HAP-1 (cell line): ENCODE measurements around the gene ACTR1B.
A peak's percentile ranks its signal among the peaks of the same experiment; 100 is the strongest.
"Not testable (repeated sequence)": the region's sequence is repeated elsewhere in the genome, so short reads cannot be mapped to it uniquely, and the experiment has no call there.

Experiments used
- DNase-seq, 2 experiments: peaks; one replicate each; pipeline ENCODE4 v3.0.0-alpha.2; 2016 to 2020; ENCODE audit warnings: low spot score in 2 of 2
- H3K27me3 ChIP-seq: fragments of 250-450 bp; sonication (Bioruptor Pico); 2 replicates; pipeline ENCODE4 v1.5.1; 2020; ENCODE audit warnings: low read depth, mild to moderate bottlenecking, moderate library complexity
- H3K36me3 ChIP-seq: fragments of 250-450 bp; sonication (Bioruptor Pico); replicated peaks from 2 replicates; pipeline ENCODE4 v1.5.1; 2020; ENCODE audit warnings: mild to moderate bottlenecking
- H3K4me1 ChIP-seq: fragments of 250-450 bp; sonication (Bioruptor Pico); 2 replicates; pipeline ENCODE4 v1.5.1; 2020; ENCODE audit warnings: mild to moderate bottlenecking
- H3K4me3 ChIP-seq: fragments of 250-450 bp; sonication (Bioruptor Pico); 2 replicates; pipeline ENCODE4 v1.5.1; 2020; ENCODE audit warnings: mild to moderate bottlenecking, moderate library complexity
- H3K9me3 ChIP-seq: fragments of 250-450 bp; sonication (Bioruptor Pico); 2 replicates; pipeline ENCODE4 v1.5.1; 2020; ENCODE audit warnings: mild to moderate bottlenecking, moderate library complexity
- in situ Hi-C: fragments of 300-500 bp; cut with MboI; formaldehyde crosslinking; loops from 3 replicates; pipeline ENCODE4 v1.14.3; 2020; ENCODE audit warnings: low sequenced_read_pairs, inconsistent platforms, mixed read lengths

Gene ACTR1B

DNA sequence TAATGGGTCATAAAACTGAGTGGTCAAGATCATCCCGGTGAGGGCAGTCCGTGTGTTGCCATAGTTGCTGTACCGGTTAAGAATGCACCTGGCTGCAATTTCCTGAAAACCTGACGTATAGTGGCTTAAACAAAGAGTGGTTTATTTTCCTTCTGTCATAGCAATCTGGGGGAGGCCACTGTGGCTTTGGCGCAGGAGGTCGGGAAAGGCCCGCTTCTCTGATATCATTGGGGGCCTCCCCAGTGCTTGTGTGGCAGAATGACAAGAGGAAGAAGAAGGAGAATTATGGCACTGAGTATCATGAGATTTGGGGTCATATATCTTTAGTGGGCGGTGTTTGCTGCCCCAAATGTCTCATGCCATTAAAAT, 10.1 kb upstream of the ACTR1B start:
- no peak overlapping the region for H3K4me3 ChIP-seq
- H3K27me3 ChIP-seq: no peaks in the 10 kb centered on the region
- in situ Hi-C loops: no loop called here
- no peak for DNase-seq
- no peaks in the 10 kb centered on the region for H3K36me3 ChIP-seq
- H3K4me1 ChIP-seq: no peaks in the 10 kb centered on the region
- H3K9me3 ChIP-seq: no peaks in the 10 kb centered on the region

DNA sequence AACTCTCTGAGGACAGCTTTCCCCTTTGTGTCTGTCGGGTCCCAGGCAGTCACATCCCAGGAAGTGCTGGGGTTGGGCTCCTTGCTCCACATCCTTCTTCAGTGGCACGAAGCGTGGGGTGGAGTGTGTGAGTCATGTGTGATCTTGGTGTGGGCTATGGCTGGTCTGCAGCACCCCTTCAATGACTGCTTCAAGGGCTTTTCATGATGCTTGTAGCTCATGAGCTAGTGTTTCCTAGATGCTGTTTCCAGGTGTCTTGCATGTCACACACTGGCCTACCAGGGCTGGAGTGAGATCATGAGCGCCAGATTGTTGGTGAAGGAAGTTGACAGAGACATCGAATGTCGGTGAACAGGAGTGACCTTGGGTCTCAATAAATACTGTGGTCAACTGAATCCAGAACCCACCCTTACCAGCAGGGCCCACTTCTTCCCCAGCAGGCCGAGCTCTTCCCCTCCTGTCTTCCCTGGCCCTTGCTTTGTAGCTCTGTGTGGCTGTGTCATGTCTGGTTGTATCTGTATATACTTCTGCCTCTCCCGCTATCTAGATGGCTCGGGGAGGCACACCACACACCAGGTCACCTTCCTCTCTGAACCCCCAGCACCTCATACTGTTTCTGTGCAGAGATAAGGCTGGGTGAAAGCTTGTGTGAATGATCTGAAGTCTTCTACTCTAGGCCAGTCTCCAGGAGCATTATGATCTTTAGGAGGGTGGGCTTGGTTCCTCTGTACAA, 9.5 kb upstream of the ACTR1B start:
- Histone ChIP-seq H3K9me3 (no peaks in the 10 kb centered on the region), H3K4me1 (no peaks in the 10 kb centered on the region), H3K36me3 (no peaks in the 10 kb centered on the region; the same call in 1 of the 2 replicates), H3K27me3 (no peaks in the 10 kb centered on the region), H3K4me3 (no peak overlapping the region)
- in situ Hi-C loops: no loop called here
- DNase-seq: no peak

DNA sequence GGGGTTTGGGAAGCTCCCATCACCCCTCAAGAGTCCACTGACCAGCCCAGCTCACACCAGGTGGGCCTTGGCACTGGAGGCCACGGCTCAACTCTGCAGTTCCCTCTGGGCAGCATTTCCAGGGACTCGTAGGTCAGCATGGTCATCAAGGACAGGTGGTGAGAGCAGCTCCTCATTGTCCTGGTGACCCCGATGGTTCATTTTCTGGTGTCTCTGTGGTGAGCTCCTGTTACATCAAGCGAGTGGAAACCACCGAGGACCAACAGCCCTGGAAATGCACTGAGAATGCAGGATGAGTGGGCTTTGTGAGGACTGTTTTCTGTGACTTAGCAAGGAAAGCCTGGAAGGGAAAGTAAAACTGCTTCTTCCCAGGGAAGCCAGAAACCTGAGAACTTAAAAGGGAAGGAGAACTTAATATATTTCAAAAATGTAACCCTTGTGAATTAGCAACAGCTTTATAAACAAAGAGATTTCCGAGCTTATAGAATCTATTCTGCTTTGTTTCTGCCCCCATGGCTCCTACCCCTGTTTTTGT, 8.8 kb upstream of the ACTR1B start:
- H3K36me3 ChIP-seq, H3K27me3 ChIP-seq, H3K4me1 ChIP-seq, H3K9me3 ChIP-seq, in situ Hi-C loops, DNase-seq, H3K4me3 ChIP-seq: not testable (repeated sequence)

DNA sequence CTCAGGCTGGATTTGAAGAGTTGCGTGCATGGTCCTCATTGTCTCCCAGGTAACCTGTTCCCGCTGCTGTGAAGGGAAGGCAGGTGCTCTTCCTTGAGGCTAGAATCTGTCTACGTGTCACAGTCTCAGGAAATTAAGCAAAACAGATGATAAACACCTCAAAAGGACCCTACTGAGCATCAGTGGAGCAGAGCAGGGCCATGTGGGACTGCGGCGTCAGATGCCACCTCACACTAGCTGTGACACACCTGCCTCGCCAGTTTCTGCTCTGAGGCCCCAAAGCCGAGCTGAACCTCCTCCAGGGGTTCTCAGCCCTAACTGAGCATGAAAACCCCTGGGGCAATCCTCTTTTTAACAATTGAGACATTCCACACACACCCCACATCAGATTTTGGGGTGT, 7.7 kb upstream of the ACTR1B start:
- Histone ChIP-seq H3K27me3 (no peaks in the 10 kb centered on the region), H3K9me3 (no peaks in the 10 kb centered on the region), H3K4me1 (no peaks in the 10 kb centered on the region), H3K4me3 (no peak overlapping the region), H3K36me3 (no peaks in the 10 kb centered on the region; the same call in 1 of the 2 replicates)
- in situ Hi-C loops: no loop called here
- no peak for DNase-seq

DNA sequence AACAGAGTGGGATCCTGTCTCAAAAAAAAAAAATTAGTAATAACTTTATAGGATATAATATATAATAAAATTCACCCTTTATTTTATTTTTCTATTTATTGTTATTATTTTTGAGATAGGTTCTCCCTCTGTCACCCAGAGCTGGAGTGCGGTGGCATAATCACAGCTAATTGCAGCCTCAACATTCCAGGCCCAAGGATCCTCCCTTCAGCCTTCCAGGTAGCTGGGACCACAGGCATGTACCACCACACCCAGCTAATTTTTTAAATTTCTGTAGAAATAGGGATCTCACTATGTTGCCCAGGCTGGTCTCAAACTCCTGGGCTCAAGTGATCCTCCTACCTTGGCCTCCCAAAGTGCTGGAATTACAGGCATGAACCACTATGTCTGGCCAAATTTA, 6.6 kb upstream of the ACTR1B start:
- Histone ChIP-seq H3K36me3 (no peaks in the 10 kb centered on the region; the same call in 1 of the 2 replicates), H3K27me3 (no peaks in the 10 kb centered on the region), H3K4me3 (no peak overlapping the region), H3K9me3 (no peaks in the 10 kb centered on the region), H3K4me1 (no peaks in the 10 kb centered on the region)
- DNase-seq: no peak
- in situ Hi-C loops: no loop called here

DNA sequence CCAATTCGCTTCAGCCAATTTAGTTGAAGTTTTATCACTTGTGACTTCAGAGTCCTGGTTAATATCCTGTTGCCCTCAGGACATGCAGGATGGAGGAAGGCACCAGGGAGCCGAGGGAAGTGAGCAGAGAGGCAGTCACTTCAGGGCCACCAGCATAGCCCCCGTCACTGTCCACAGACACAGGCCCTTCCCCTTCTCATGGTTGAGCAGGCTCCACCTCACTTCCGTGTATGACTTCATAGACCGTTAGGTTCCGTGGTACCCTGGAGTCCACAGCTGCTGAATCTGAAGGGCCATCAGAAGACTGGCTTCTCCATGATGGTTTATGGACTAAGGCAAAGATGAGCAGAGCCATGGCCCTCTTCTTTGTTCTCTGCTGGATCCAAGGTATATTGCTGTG, 5.6 kb upstream of the ACTR1B start, which contains the start of gene C2orf92:
C2orf92 (plus strand) TSS at position 266 of the 400 bp plus-strand sequence; CDS start at position 342, 76 bp downstream.
- DNase-seq: no peak
- in situ Hi-C loops: no loop called here
- H3K9me3 ChIP-seq: no peaks in the 10 kb centered on the region
- H3K4me1 ChIP-seq: no peaks in the 10 kb centered on the region
- no peaks in the 10 kb centered on the region for H3K27me3 ChIP-seq
- H3K36me3 ChIP-seq: no peaks in the 10 kb centered on the region; the same call in 1 of the 2 replicates
- H3K4me3 ChIP-seq: no peak within 1 kb of the TSS

DNA sequence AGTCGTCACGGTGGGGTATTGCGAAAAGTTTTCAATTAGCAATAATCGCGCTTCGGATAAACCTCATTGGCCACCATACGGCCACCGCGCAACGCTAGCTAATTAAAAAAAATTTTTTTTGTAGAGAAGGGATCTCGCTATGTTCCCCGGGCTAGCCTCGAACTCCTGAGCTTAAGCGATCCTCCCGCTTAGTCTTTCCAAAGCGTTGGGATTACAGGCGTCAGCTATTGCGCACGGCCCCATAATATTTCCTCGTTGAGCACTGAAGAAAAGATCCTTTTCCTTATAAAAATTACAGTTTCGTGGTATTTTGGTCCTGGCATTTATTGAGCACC, 759 bp upstream of the ACTR1B start:
- in situ Hi-C loops: no loop called here
- DNase-seq: peak in 1 of 2 experiments; percentile 49
- H3K36me3 ChIP-seq: peaks cover 7% of the 10 kb centered on the region

DNA sequence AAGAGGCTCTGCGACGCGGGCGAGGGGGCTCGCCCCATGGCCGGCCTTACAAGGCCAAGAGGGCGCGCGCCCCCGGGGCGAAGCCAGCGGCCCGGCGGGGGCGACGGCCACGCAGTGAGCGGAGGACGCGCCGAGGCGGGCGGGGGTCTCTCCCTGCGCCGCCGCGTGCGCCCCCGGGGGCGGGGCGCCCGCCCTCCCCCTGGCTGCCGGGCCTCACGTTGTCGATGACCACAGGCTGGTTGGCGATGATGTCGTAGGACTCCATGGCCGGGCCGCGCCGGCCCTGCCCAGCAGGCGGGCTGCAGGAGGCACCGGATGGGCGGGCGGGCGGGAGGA, 250 bp downstream of the ACTR1B start:
- Histone ChIP-seq H3K36me3 (peaks cover 13% of the 10 kb centered on the region), H3K4me1 (no peaks in the 10 kb centered on the region), H3K9me3 (no peaks in the 10 kb centered on the region), H3K4me3 (peak overlapping the region; percentile 69), H3K27me3 (no peaks in the 10 kb centered on the region)
- in situ Hi-C loops: no loop called here
- DNase-seq: no peak

More for the DNA sequence above, 759 bp upstream of the ACTR1B start:
- no peaks in the 10 kb centered on the region for H3K4me1 ChIP-seq
- no peaks in the 10 kb centered on the region for H3K27me3 ChIP-seq
- peak overlapping the region; percentile 69 for H3K4me3 ChIP-seq
- H3K9me3 ChIP-seq: no peaks in the 10 kb centered on the region

DNA sequence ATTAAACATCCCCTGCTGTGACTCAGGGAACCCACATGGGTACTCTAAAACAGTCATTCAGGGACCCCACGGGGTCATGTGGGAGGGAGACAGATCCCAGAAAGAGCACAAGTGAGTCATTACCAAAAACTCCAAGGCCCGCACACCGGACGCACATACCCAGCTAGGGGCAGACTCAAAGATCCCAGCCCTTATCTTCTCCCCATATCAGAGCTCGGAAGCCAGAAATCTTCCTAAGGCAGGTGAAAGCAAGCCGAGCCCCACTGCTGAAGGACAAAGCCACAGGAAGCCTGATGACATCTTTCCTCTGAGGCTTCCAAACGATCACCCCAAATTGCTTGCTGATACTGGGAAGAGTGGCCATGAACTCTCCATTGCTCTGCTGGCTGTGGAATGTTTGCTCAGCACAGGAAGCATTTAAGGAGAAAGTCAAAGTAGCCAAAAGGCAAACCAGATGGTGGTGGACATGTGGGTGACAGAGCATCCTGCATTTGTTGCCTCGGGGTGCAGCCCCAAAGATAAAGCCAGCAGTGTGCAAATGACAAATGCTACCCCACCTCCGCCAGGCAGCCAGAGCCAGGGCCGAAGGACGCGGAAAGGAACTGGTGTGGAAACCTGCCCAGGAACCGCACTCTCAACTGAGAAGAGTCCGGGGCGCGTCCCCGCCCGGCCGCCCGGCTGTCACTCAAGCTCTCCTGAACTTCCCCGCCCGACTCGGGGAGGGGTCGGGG, 784 bp downstream of the ACTR1B start:
- peak overlapping the region; percentile 69 for H3K4me3 ChIP-seq
- H3K4me1 ChIP-seq: no peaks in the 10 kb centered on the region
- H3K27me3 ChIP-seq: no peaks in the 10 kb centered on the region
- H3K9me3 ChIP-seq: no peaks in the 10 kb centered on the region
- in situ Hi-C loops: no loop called here
- peak; percentile 51 to 80 for DNase-seq
- H3K36me3 ChIP-seq: peaks cover 17% of the 10 kb centered on the region

DNA sequence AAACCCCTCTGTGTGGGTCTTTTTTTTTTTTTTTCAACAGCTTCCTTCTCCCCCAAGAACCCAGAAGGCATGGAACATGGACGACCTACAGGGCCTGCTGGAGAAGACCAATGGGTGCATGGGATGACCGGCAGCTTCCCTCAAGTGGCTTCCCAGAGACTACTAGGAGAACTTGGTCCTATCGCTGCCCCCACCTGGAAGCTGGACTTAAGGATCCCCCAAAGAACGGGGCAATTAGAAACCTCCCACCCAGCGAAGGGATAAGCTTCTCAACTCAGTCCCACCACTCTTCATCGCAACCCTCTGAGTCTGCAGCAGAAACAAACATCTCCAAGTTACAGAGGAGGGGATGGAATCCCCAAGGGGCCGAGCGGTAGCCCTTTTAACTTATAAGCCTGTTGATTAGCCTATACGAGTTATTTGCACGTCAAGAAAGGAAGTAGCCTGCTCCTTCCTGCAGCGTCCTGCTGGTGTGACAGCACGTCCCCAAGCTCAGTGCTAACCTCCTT, 1.4 kb downstream of the ACTR1B start:
- H3K9me3 ChIP-seq: no peaks in the 10 kb centered on the region
- peak in 1 of 2 experiments; percentile 36 for DNase-seq
- in situ Hi-C loops: no loop called here
- peaks cover 22% of the 10 kb centered on the region for H3K36me3 ChIP-seq
- H3K27me3 ChIP-seq: no peaks in the 10 kb centered on the region
- H3K4me1 ChIP-seq: no peaks in the 10 kb centered on the region
- peak overlapping the region; percentile 69 for H3K4me3 ChIP-seq

DNA sequence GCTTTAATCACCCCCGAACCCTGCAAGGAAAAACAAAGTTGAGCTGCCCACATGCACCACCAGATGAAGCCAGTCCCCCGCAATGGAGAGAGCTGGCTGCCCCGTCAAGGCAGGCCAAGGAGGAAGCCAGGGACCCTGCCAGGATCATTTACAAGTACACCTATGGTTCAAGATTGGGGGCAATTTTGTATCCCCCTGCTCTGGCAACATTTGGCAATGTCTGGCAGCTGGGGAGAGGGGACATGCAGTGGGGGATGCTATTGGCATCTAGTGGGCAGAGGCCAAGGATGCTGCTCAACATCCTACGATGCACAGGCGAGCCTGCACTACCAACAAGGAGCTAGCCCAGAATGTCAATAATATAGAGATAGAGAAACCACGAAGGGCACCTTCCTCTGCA, 1.9 kb downstream of the ACTR1B start:
- H3K4me3 ChIP-seq: no peak overlapping the region; the same call in 1 of the 2 replicates
- DNase-seq: no peak
- peaks cover 27% of the 10 kb centered on the region for H3K36me3 ChIP-seq
- H3K27me3 ChIP-seq: no peaks in the 10 kb centered on the region
- no peaks in the 10 kb centered on the region for H3K4me1 ChIP-seq
- in situ Hi-C loops: no loop called here
- H3K9me3 ChIP-seq: no peaks in the 10 kb centered on the region

DNA sequence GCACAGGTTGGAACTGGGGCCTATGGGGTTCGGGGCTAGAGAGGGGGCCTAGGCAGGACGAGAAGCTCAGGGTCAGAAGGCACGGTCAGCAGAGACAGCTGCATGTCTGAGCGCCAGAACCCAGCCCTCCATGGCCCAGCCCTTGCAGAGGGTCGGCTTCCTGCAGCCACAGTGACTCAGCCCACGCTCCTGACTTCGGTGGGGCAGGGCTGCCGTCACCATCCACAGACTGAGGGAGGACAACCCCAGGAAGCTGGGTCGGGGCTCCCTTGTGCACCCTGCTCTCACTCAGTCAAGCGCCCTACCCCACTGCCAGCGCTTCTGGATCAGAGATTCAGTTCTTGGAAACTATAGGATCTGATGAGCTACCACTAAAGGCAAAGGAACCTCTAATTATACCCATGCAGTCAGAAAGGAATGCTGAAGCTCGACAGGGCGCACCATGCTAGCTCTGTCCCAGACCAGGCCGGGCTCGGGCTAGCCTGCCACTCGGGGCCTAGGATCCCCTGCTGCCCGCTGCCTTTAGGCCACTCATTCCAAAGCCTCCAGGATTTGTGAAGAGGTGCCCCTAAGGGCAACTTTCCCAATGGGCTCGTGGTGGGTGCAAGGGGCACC, 3.0 kb downstream of the ACTR1B start:
- no peak overlapping the region for H3K4me3 ChIP-seq
- H3K9me3 ChIP-seq: no peaks in the 10 kb centered on the region
- in situ Hi-C loops: no loop called here
- H3K36me3 ChIP-seq: peaks cover 34% of the 10 kb centered on the region
- H3K4me1 ChIP-seq: no peaks in the 10 kb centered on the region
- H3K27me3 ChIP-seq: no peaks in the 10 kb centered on the region
- no peak for DNase-seq

DNA sequence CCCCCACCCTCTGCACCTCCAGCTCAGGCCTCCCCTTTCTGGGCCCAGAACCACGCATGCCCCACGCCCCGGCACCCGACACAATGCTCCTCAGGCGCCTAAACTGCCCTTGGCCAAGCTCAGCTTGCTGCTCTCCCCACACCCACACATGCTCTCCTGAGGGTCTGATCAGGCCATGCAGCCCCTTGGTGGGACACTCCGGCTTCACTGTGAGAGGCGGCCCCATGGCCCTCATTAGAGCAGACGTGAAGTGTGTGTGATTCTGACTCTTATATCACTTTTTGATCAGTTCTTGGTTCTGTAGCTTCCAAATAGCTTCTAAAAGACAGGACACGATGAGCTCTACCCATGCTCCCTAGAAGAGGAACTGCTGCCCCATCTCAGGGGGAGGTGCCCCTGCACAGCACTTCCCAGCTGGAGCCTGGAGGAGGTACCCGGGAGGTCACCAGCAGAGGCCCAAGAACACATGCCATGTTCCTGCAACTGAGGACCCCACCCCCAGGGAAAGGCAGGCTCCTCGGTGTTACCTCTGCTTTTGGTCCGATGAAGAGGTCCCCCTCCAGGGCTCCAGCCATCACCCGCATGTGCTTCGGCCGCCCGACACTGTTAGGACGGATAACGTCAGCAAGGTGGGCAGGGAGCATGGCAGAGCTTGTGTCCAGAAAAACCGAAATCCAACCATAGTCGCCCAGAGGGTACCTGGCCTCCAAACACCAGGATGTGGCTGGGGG, 3.6 kb downstream of the ACTR1B start:
- H3K36me3 ChIP-seq: peaks cover 34% of the 10 kb centered on the region
- no peak for DNase-seq
- H3K27me3 ChIP-seq: no peaks in the 10 kb centered on the region
- H3K9me3 ChIP-seq: no peaks in the 10 kb centered on the region
- in situ Hi-C loops: no loop called here
- H3K4me1 ChIP-seq: no peaks in the 10 kb centered on the region
- H3K4me3 ChIP-seq: no peak overlapping the region
